Epithelial cell of prostate (primary cell): ENCODE results near the gene FOXN1.
A peak's percentile ranks its signal among the peaks of the same experiment; 100 is the strongest.

ENCODE experiments used
- DNase-seq: peaks from one replicate; pipeline ENCODE4 v3.0.0-alpha.2; 2011; ENCODE audit warnings: low read depth, low spot score
- H3K27ac ChIP-seq: fragments of 450-650 bp; 2 replicates; pipeline ENCODE4 v1.5.1; 2017; ENCODE audit warnings: mild to moderate bottlenecking

The FOXN1 gene

DNA sequence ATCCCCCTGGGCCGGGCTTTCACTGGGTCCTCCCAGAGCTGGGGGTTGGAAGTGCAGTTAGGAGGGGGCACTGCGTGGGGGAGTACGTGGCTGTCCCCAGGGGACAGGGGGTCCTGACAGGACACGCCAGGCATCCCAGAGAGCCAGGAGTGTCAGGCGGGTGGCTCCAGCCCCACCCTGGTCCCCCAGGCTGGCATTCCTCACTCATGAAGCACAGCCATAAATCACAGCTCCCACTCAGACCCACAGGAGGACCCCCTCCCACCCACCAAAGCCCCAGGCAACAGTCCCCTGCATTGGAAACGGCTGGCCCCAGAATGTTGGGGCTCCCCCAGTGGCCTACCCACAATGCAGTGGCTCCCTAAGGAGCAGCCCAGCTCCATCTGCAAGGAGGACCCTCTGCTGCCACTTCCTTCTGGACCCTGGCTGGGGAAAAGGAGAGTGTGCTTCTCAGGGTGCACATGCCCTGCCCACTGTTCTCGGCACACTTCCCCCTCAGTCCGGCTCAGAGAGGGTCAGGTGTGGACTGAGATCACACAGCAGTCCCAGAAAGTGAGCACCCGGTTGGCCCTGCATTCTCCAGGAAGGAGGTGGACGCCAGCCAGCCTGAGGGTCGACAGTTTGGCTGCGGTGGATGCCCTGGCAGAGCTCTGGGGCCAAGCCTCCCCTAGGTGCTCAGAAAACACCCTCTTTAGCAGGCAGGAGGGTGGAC, 7.3 kb upstream of the FOXN1 start:
- no peak for DNase-seq
- no peak overlapping the region for H3K27ac ChIP-seq

GRCh38 chr17:28499364-28499664, 6.8 kb upstream of the FOXN1 start:
- no peak overlapping the region for H3K27ac ChIP-seq
- no peak for DNase-seq

DNA sequence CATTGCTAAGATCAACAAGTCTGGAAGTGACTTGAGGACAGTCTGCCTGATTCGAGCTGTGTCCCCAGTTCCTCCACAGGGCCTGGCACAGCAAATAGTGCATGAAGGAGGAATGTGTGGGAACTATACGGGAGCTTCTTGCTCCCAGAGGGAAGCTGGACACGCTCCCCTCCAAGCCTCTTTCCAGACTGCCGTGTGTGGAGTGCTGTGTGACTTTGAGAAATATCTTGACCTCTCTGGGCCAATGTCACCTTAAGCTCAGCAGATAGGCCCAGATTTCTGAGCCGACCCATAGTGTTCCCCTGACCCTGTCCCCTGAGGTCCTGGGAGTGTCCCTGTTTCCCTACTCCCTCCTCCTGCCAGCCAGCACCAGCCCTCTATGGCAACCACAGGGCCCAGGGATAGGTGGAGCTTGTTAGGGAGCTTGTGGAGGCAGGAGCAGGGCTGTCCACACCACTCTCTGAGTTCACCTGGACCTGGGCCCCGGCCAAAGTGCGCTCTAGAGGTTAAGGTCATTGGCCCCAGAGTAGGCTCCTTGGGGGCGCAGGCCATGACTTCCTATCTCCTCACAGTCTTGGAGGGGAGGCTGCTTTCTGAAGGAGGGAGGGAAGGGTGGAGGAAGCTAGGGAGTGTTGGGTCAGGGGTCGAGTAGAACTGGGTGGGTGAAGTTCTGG, 6.3 kb upstream of the FOXN1 start:
- no peak overlapping the region for H3K27ac ChIP-seq
- DNase-seq, result no peak

GRCh38 chr17:28500712-28501379, 5.3 kb upstream of the FOXN1 start:
- DNase-seq, result no peak

GRCh38 chr17:28501421-28502284, 4.5 kb upstream of the FOXN1 start:
- no peak for DNase-seq
- no peak overlapping the region for H3K27ac ChIP-seq

More at GRCh38 chr17:28500712-28501379, 5.3 kb upstream of the FOXN1 start:
- no peak overlapping the region for H3K27ac ChIP-seq

DNA sequence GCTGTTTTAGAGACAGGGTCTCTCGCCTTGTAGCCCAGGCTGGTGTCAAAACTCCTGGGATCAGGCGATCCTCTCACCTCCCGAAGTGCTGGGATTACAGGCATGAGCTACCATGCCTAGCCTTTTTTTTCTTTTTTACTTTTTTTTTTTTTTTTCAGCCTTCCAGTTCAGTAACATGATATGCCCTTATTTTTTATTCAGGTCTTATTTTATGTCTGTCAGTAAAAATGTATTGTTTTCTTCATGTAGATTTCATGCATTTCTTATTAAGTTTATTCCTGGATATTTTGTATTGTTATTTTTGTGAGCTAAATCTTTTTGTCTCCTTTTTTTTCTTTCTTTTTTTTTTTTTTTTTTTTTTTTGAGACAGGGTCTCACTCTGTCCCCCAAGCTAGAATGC, 2.7 kb upstream of the FOXN1 start:
- no peak overlapping the region for H3K27ac ChIP-seq
- DNase-seq, result no peak

DNA sequence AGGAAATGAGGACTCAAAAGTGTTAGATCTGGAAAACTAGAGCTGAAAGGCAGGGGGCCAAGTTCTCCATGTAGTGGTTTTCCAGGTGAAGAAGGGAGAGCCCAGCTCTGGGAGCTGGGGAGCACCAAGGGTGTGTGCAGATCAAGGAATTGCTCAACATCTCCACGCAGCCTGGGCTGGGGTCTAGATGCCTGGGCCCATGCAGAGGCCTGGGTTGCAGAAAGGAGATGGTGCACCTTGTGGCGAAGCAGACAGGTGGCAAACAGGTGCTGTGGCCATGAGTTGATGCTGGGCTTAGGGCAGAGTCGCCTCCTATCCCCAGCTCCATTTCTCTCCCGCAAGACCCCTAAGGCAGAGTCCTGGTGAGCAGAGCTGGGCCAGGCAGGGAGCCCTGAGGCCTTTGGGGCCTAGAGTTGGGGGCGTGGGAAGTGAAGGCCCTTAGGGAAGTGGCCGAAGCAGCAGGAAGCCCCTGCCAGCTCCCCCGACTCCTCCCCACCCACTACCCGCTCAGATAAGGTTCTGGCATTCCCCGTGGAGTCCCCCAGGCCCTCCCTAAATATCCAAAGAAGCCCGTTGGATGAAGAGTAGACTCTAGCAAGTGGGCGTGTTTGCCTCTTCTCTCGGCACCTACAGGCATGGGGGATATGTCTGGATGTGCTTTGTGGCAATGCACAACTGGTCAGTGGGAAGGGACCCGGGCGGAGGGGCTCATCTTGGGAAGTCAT, 777 bp downstream of the FOXN1 start:
- H3K27ac ChIP-seq, result no peak overlapping the region
- no peak for DNase-seq

DNA sequence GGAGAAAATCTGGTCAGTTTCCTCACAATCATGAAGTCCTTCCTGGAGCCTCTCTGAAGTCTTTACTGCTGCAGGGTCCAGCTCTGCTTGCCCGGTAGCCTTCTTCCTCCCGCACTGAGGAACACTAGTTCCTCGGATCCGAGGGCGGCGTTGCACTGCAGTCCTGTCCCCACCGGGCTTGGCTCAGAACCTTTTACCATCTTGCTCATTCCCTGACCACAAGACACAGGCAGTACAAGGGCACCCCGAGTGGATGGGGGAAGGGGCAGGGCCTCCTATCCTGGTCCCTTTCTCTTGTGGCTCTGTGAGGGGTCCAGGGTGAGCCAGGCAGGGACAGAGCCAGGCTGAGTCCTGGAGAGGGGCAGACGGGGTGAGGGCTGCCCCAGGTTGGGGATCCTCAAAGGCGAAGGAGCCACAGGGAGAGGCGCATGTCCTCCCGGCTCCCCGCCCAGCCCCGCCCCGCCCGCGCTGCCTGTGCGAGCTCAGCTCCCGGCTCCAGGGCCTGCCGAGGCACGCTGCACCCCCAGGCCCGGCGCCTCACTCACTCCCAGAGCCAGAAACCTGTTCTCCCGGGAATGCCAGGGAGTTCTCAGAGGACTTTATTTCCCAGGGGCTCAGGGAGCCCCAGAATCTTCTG, 1.5 kb downstream of the FOXN1 start:
- DNase-seq, result no peak
- peak overlapping the region; percentile 43 for H3K27ac ChIP-seq

- H3K27ac ChIP-seq, result peak overlapping the region; percentile 43
- no peak for DNase-seq
These were observed 2.1 kb downstream of the FOXN1 start for GRCh38 chr17:28508211-28508724.

DNA sequence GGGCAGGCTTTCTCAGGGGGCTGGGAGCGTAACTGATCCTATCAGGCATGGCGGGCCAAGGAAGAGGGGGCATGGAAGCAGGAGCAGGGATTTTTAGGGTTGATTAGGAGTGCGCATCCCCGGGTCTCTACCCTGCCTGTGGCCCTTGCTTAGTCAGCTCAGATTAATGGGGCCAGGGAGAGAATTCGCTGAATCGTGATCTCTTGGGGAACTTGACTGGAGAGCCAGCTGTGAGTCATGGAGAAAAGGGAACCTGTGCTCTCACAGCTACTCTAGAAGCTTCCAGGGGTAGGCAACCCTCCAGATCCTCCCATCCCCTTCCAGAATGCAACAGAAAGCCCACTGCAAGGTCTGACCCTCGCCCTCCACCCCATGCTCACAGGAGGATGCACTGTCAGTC, 3.6 kb downstream of the FOXN1 start:
- no peak overlapping the region for H3K27ac ChIP-seq
- no peak for DNase-seq

- H3K27ac ChIP-seq, result no peak overlapping the region
- DNase-seq, result no peak
These were observed 5.8 kb downstream of the FOXN1 start for GRCh38 chr17:28511858-28512461.

GRCh38 chr17:28513476-28513875, 7.3 kb downstream of the FOXN1 start:
- no peak for DNase-seq
- H3K27ac ChIP-seq, result no peak overlapping the region

- no peak for DNase-seq
- no peak overlapping the region for H3K27ac ChIP-seq
These were observed 8.4 kb downstream of the FOXN1 start for GRCh38 chr17:28514561-28515002.

DNA sequence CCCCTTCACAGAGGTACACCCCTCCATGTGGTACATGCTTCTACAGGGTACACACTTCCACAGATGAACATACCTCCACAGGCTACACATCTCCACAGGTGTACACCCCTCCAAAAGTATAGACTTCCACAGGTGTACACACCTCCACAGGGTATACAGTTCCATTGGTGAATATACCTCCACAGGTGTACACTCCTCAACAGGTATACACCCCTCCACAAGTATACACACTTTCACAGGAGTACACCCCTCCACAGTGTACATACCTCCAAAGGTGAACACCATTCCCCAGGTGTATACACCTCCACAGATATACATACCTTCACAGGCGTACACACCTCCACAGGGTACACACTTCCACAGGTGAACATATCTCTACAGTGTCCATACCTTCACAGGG, 9.4 kb downstream of the FOXN1 start:
- no peak overlapping the region for H3K27ac ChIP-seq
- DNase-seq, result no peak

DNA sequence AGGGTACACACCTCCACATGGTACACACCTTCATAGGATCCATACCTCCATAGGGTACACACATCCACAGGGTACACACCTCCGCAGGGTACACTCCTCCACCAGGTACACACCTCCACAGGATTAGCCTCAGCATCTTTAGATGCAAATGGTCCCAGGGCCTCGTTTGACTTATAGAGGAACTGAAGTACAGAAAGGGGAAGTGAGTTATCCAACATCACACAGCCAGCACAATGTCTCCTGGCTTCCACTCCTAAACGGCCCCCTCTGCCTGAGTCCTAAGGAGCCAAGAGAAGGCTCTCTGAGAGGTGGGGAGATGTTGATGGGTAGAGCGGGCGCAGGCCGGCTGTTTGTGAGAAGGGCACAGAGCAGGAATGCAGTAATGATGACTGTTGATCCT, 12.0 kb downstream of the FOXN1 start:
- H3K27ac ChIP-seq, result no peak overlapping the region
- no peak for DNase-seq

- no peak overlapping the region for H3K27ac ChIP-seq
- no peak for DNase-seq
These were observed 12.4 kb downstream of the FOXN1 start for GRCh38 chr17:28518578-28518977.

DNA sequence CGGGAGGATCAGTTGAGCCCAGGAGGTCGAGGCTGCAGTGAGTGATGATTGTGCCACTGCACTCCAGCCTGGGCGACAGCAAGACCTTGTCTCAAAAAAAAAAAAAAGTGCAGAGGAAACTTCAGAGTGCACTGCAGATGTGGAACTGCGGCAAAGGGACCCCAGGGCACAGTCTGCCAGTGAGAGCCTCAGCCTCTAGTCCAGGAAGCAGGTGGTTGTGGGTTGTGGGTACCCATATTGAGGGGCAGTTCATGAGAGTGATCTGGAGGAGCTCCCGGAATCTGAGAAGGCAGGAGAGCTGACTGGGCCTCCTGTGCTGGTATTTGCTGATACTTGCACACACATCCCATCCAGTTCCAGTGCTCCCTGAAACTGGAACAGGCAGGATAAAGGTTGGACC, 13.1 kb downstream of the FOXN1 start:
- DNase-seq, result no peak
- no peak overlapping the region for H3K27ac ChIP-seq

DNA sequence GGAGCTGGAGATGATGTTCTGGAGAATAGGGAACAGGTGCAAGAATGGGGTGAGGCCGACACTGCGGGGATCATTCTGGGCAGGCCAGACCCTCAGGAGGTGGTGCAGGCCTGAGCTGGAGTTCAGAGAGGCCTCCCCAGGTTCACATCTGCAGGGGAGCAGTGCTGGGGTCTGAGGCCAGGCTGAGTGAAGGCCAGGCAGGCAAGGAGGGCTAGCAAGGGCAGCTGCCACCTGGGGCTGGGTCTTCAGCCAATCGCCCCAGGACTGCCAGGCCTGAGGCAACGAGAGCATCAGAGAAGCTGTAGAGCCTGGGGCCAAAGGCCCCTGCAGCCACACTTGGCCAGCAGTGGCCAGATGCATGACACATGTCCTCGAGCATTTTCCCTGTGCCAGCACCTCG, 14.5 kb downstream of the FOXN1 start:
- no peak for DNase-seq

More for the DNA sequence above, 14.5 kb downstream of the FOXN1 start:
- no peak overlapping the region for H3K27ac ChIP-seq
